Measurements from ENCODE around the gene WNT10A. TPM values are rescaled to one million over a fixed set of nuclear protein-coding genes. Genes with fewer than 3 reads are reported as not detected.

The WNT10A gene
- total RNA-seq, 3 donors from 2014 or later = 1.4 to 2.7 (median 2.3) TPM

DNA sequence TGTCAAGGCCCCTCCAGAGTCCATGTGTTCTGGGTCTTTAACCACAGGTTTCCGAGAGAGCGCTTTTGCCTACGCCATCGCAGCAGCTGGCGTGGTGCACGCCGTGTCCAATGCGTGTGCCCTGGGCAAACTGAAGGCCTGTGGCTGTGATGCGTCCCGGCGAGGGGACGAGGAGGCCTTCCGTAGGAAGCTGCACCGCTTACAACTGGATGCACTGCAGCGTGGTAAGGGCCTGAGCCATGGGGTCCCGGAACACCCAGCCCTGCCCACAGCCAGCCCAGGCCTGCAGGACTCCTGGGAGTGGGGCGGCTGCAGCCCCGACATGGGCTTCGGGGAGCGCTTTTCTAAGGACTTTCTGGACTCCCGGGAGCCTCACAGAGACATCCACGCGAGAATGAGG is 9.3 kb downstream of the WNT10A start:
- peaks cover 45% of the 10 kb centered on the region for H3K4me1 Mint-ChIP-seq (ENCODE audit: low read depth)
- H3K27me3 Mint-ChIP-seq (ENCODE audit: low read depth) = no peaks in the 10 kb centered on the region
- ATAC-seq (no peak), DNase-seq (no peak)
- H3K9me3 Mint-ChIP-seq = no peaks in the 10 kb centered on the region
- no peaks in the 10 kb centered on the region for H3K36me3 Mint-ChIP-seq (ENCODE audit: insufficient read depth)
- H3K4me3 Mint-ChIP-seq = no peak overlapping the region

DNA sequence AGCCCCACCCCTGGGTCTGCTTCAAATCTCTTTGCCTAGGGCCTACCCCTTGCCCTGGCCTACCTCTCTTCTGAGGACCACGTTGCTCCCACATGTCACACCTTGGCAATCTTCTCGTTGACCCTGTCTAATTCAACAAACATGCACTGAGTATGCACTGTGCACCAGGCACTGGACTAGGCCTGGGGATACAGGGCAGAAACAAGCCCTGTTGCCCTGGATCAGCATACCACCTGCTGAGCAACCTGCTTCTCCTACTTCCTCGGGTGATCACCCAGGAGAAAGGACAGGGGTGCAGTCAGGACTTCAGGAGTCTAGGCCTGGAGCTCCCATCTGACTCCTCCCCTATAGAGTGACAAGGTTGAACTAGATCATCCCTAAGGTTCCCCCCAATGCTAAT is 9.7 kb downstream of the WNT10A start:
- Mint-ChIP-seq H3K9me3 (no peaks in the 10 kb centered on the region), H3K4me3 (no peak overlapping the region), H3K36me3 (ENCODE audit: insufficient read depth) (no peaks in the 10 kb centered on the region), H3K27me3 (ENCODE audit: low read depth) (no peaks in the 10 kb centered on the region), H3K4me1 (ENCODE audit: low read depth) (peaks cover 47% of the 10 kb centered on the region)
- ATAC-seq (no peak), DNase-seq (no peak)

DNA sequence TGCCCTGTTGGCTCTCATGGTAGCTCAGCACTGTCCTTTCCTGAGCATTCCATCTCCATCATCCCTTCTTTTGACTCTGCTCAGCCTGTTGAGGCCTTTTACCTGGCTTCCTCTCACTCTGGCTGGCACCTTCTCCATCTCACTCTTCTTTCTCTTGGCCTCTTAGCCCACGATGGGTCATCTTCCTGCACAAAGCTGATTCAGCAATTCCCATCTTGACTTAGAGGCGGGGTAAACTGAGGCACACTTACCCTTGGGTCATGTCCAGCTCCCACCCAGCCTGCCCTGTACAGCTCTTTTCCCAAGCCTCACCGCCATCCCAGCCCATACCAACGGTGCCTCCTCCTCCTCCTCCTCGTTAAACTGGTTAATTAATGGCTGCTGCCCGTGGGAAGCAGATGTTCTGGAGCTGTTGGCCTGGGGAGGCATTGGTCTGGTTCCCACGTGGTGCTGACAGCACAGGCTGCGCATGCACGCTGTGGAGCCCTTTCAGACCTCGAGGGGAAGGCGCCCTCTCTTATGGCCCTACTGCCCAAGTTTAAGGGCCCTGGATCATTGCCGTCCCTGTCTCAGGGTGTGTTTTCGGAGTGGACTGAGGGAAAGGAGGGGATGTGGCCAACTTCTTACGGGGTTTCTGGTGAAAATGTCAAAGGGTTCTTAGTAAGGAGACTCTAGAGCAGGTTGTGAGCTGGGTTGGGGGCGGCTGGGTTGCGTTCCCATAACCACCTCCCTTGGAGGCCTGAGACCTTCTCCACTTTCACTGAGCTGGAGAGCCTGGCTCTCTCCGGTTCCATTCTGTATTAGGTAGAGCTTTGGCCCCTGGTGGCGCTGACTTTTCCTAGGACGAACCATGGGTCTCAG is 10.9 kb downstream of the WNT10A start:
- no peak for ATAC-seq
- Mint-ChIP-seq H3K9me3 (no peaks in the 10 kb centered on the region), H3K27me3 (ENCODE audit: low read depth) (no peaks in the 10 kb centered on the region), H3K4me1 (ENCODE audit: low read depth) (peaks cover 50% of the 10 kb centered on the region), H3K4me3 (peak overlapping the region; percentile 72), H3K36me3 (ENCODE audit: insufficient read depth) (no peaks in the 10 kb centered on the region)
- no peak for DNase-seq

GRCh38 chr2:218892693-218893348 is 12.2 kb downstream of the WNT10A start:
- no peaks in the 10 kb centered on the region for H3K36me3 Mint-ChIP-seq (ENCODE audit: insufficient read depth)
- H3K4me3 Mint-ChIP-seq = peak overlapping the region; percentile 80
- DNase-seq (peak; percentile 77), ATAC-seq (peak; percentile 70)
- H3K9me3 Mint-ChIP-seq = no peaks in the 10 kb centered on the region
- H3K27me3 Mint-ChIP-seq (ENCODE audit: low read depth) = no peaks in the 10 kb centered on the region
- peaks cover 53% of the 10 kb centered on the region for H3K4me1 Mint-ChIP-seq (ENCODE audit: low read depth)

- Mint-ChIP-seq H3K27me3 (ENCODE audit: low read depth) (peaks cover 3% of the 10 kb centered on the region), H3K9me3 (no peaks in the 10 kb centered on the region), H3K36me3 (ENCODE audit: insufficient read depth) (no peaks in the 10 kb centered on the region), H3K4me3 (peak overlapping the region; percentile 80), H3K4me1 (ENCODE audit: low read depth) (peaks cover 61% of the 10 kb centered on the region)
- no peak for ATAC-seq
- no peak for DNase-seq
Observed at GRCh38 chr2:218893349-218894150, 12.9 kb downstream of the WNT10A start.

- Mint-ChIP-seq H3K4me1 (ENCODE audit: low read depth) (peaks cover 63% of the 10 kb centered on the region), H3K27me3 (ENCODE audit: low read depth) (peaks cover 6% of the 10 kb centered on the region), H3K4me3 (peak overlapping the region; percentile 80), H3K36me3 (ENCODE audit: insufficient read depth) (no peaks in the 10 kb centered on the region), H3K9me3 (no peaks in the 10 kb centered on the region)
- ATAC-seq (no peak), DNase-seq (no peak)
Observed at GRCh38 chr2:218894151-218894879, 13.7 kb downstream of the WNT10A start.

DNA sequence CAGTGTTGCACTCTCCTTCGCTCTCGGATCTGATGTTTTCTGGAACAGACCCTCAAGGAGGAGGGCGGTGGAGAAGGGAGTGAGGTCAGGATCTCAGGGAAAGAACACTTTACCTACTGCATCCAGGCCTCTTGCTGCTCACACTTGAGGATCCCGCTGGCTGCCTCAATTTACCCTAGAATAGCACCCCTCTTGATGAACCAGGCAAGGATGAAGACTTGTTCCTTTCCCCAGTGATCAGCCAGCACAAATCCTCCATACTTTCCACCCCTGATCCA is 14.2 kb downstream of the WNT10A start:
- ATAC-seq (no peak), DNase-seq (no peak)
- Mint-ChIP-seq H3K4me1 (ENCODE audit: low read depth) (peaks cover 63% of the 10 kb centered on the region), H3K36me3 (ENCODE audit: insufficient read depth) (no peaks in the 10 kb centered on the region), H3K27me3 (ENCODE audit: low read depth) (peaks cover 6% of the 10 kb centered on the region), H3K4me3 (no peak overlapping the region), H3K9me3 (no peaks in the 10 kb centered on the region)

DNA sequence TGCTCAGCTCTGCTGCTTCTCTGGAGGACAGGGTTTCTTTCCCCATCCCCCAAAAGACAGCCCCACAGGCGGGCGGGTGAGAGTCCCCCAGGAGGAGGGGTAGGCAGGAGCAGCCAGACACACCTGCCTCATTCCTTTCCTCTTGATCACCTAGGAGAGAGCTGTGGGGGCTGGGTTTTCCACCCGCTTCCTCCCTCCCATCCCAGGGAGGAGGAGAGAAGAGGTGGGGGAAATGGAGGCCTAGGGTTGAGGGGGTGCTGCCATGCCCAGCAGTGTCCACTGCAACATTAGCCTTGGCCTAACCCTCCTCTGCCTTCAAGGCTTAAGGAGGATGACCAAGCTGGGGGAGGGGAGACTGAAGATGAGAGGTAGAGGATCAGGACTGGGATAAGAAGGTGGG is 14.7 kb downstream of the WNT10A start:
- H3K4me1 Mint-ChIP-seq (ENCODE audit: low read depth) = peaks cover 63% of the 10 kb centered on the region
- H3K27me3 Mint-ChIP-seq (ENCODE audit: low read depth) = peaks cover 6% of the 10 kb centered on the region
- no peaks in the 10 kb centered on the region for H3K9me3 Mint-ChIP-seq
- ATAC-seq (no peak), DNase-seq (no peak)
- no peak overlapping the region for H3K4me3 Mint-ChIP-seq
- no peaks in the 10 kb centered on the region for H3K36me3 Mint-ChIP-seq (ENCODE audit: insufficient read depth)

DNA sequence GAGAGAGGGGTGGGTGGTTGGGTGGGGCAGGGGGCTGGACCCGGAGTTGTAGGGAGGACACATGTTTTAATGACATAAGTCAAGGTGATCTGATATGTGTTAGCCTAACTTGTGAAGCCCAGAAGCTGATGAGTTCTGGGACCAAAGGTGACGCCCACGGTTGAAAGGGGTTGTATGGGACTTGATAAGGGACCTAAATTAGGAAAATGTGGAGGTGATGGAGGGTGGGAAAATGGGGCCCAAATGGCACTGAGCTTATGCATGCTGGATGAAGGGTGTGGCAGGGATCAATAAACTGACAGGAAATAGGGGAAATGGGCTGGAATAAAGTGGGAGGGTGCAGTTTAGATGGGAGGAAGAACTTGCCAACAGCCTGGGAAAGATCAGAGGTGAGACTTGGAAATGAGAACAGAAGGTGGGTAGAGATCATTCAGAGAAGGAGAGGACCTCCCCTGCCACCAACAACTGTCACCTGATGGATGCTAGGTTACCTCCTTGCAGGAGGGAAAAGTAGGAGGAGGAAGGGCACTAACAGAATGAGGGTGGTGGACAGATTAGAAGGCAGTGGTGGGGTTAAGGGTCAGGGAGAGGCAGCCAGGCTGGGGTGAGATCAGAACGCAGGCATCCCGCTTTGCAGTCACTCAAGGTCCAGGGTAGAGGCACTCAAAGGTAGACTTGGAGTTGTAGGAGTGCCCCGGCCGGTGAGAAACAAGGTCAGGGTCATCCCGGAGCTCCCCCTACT is 15.3 kb downstream of the WNT10A start:
- DNase-seq (no peak), ATAC-seq (peak; percentile 6 to 7)
- Mint-ChIP-seq H3K27me3 (ENCODE audit: low read depth) (peaks cover 12% of the 10 kb centered on the region), H3K36me3 (ENCODE audit: insufficient read depth) (no peaks in the 10 kb centered on the region), H3K4me1 (ENCODE audit: low read depth) (peaks cover 61% of the 10 kb centered on the region), H3K4me3 (peak overlapping the region; percentile 65), H3K9me3 (no peaks in the 10 kb centered on the region)

GRCh38 chr2:218896501-218897393 is 16.1 kb downstream of the WNT10A start:
- H3K27me3 Mint-ChIP-seq (ENCODE audit: low read depth) = peaks cover 16% of the 10 kb centered on the region
- H3K36me3 Mint-ChIP-seq (ENCODE audit: insufficient read depth) = no peaks in the 10 kb centered on the region
- peaks cover 56% of the 10 kb centered on the region for H3K4me1 Mint-ChIP-seq (ENCODE audit: low read depth)
- peak overlapping the region; percentile 74 for H3K4me3 Mint-ChIP-seq
- no peaks in the 10 kb centered on the region for H3K9me3 Mint-ChIP-seq
- ATAC-seq (peak; percentile 69), DNase-seq (peak; percentile 80)

DNA sequence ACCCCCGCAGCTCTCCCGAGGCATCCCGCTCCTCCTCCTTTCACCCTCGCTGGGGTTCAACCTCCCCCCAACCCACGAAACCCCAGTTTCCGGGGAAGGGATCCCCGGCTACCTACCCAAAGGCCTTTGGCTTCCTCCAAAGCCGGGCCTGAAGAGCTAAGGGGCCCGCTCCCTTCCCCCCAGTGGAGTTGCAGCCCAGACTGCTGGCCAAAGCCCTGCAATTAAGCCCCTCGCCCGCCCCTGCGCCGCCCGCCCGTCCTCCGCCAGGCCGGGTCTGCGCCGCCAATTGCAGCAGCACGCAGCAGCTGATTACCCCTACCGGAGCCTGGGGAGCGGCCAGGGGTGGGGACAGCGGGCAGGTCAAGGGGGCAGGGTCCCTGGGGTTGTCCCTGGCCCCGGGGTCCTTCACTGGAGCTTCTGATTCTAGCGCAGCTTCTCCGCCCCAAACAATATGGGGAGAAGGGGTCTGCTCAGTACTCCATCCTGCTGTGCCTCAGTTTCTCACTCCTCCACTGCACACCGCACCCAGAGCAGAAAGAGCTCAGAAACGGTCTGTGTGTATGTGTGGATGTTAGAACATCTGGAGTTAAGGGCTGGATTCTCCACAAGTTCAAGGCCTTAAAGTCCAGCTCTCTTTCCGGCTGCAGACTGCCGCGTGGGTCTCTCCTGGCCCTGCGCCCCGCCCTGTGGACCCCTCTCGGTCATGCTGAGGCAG is 16.9 kb downstream of the WNT10A start:
- Mint-ChIP-seq H3K4me1 (ENCODE audit: low read depth) (peaks cover 49% of the 10 kb centered on the region), H3K27me3 (ENCODE audit: low read depth) (peaks cover 22% of the 10 kb centered on the region), H3K36me3 (ENCODE audit: insufficient read depth) (no peaks in the 10 kb centered on the region), H3K9me3 (no peaks in the 10 kb centered on the region), H3K4me3 (peak overlapping the region; percentile 45)
- ATAC-seq (no peak), DNase-seq (no peak)

- DNase-seq = peak; percentile 82
- peak overlapping the region; percentile 75 for H3K4me3 Mint-ChIP-seq
Observed at GRCh38 chr2:218898109-218898878, 17.6 kb downstream of the WNT10A start.

More at GRCh38 chr2:218898109-218898878, 17.6 kb downstream of the WNT10A start:
- peak; percentile 29 to 36 for ATAC-seq
- peaks cover 22% of the 10 kb centered on the region for H3K27me3 Mint-ChIP-seq (ENCODE audit: low read depth)
- peaks cover 44% of the 10 kb centered on the region for H3K4me1 Mint-ChIP-seq (ENCODE audit: low read depth)
- no peaks in the 10 kb centered on the region for H3K36me3 Mint-ChIP-seq (ENCODE audit: insufficient read depth)
- no peaks in the 10 kb centered on the region for H3K9me3 Mint-ChIP-seq
